HEK293 (cell line): ENCODE measurements around the gene AAR2.

Experiments used
- CTCF ChIA-PET: fragments of 350-600 bp; formaldehyde crosslinking; extraction: SDS; loops from one replicate; lab custom pipeline; 2021; ENCODE audit warnings: antibody characterized with exemption; lab: Yijun Ruan, JAX
- POLR2A ChIA-PET: fragments of 300-600 bp; formaldehyde crosslinking; extraction: SDS; loops from one replicate; lab custom pipeline; 2020; ENCODE audit warnings: antibody characterized with exemption, inconsistent platforms; lab: Yijun Ruan, JAX
- H3K27ac ChIP-seq: fragments of 200-500 bp; sonication (Bioruptor generic); 2 replicates; pipeline ENCODE4 v1.5.1; 2014; ENCODE audit warnings: low read depth, low read length, control low read depth, inconsistent platforms; ENCODE audit errors: extremely low read depth
- H3K36me3 ChIP-seq, 2 experiments: fragments of 200-500 bp in 1 of 2; sonication (Bioruptor generic) in 1 of 2; 1 replicate in 1 of 2; 2 replicates in 1 of 2; pipeline ENCODE4 v1.5.1; 2014 to 2017; ENCODE audit warnings: inconsistent platforms in 2 of 2, low read length in 2 of 2; ENCODE audit not compliant: control insufficient read depth in 2 of 2, insufficient read depth in 1 of 2
- H3K4me1 ChIP-seq: fragments of 200-500 bp; sonication (Bioruptor generic); 2 replicates; pipeline ENCODE4 v1.5.1; 2014; ENCODE audit warnings: mild to moderate bottlenecking, low read length, inconsistent platforms; ENCODE audit not compliant: control insufficient read depth, insufficient read depth
- H3K4me3 ChIP-seq: 2 replicates; pipeline ENCODE4 v1.5.1; 2011; ENCODE audit warnings: low read depth, mild to moderate bottlenecking, control low read depth, low read length, moderate library complexity
- H3K9me3 ChIP-seq: fragments of 200-500 bp; sonication (Bioruptor generic); 2 replicates; pipeline ENCODE4 v1.5.1; 2014; ENCODE audit warnings: low read depth, low read length, inconsistent platforms; ENCODE audit not compliant: control insufficient read depth, insufficient read depth
- BCL11B ChIP-seq: fragments of 450-650 bp; formaldehyde crosslinking; IDR thresholded peaks from 2 replicates; pipeline ENCODE4 v1.5.1; 2016; ENCODE audit warnings: low read depth, missing biosample characterization, missing genetic modification characterization
- EGR2 ChIP-seq: fragments of 450-650 bp; formaldehyde crosslinking; IDR thresholded peaks from 2 replicates; pipeline ENCODE4 v1.5.1; 2016; ENCODE audit warnings: low read depth, missing biosample characterization, missing genetic modification characterization
- FEZF1 ChIP-seq: fragments of 450-650 bp; formaldehyde crosslinking; IDR thresholded peaks from 2 replicates; pipeline ENCODE4 v1.5.1; 2016; ENCODE audit warnings: missing biosample characterization, missing genetic modification characterization
- GLIS1 ChIP-seq: fragments of 450-650 bp; formaldehyde crosslinking; IDR thresholded peaks from 2 replicates; pipeline ENCODE4 v1.5.1; 2016; ENCODE audit warnings: missing biosample characterization, missing genetic modification characterization
- HOXD13 ChIP-seq: sonication (generic); formaldehyde crosslinking; IDR thresholded peaks from 2 replicates; pipeline ENCODE4 v1.8.0; 2022; ENCODE audit warnings: missing genetic modification reagents, borderline replicate concordance
- OSR2 ChIP-seq: fragments of 450-650 bp; formaldehyde crosslinking; IDR thresholded peaks from 2 replicates; pipeline ENCODE4 v1.5.1; 2016; ENCODE audit warnings: missing biosample characterization, missing genetic modification characterization
- ZBTB8A ChIP-seq: fragments of 450-650 bp; formaldehyde crosslinking; IDR thresholded peaks from 2 replicates; pipeline ENCODE4 v1.5.1; 2016; ENCODE audit warnings: missing biosample characterization, missing genetic modification characterization
- ZNF214 ChIP-seq: fragments of 450-650 bp; formaldehyde crosslinking; IDR thresholded peaks from 2 replicates; pipeline ENCODE4 v1.5.1; 2017; ENCODE audit warnings: missing biosample characterization, mild to moderate bottlenecking, missing genetic modification characterization, borderline replicate concordance
- ZNF248 ChIP-seq: fragments of 450-650 bp; formaldehyde crosslinking; IDR thresholded peaks from 2 replicates; pipeline ENCODE4 v1.5.1; 2017; ENCODE audit warnings: missing biosample characterization, missing genetic modification characterization
- ZNF292 ChIP-seq: fragments of 450-650 bp; formaldehyde crosslinking; IDR thresholded peaks from 2 replicates; pipeline ENCODE4 v1.5.1; 2016; ENCODE audit warnings: low read depth, missing biosample characterization, missing genetic modification characterization, borderline replicate concordance
- ZNF501 ChIP-seq: fragments of 450-650 bp; formaldehyde crosslinking; IDR thresholded peaks from 2 replicates; pipeline ENCODE4 v1.5.1; 2016; ENCODE audit warnings: missing biosample characterization, missing genetic modification characterization
- ZNF510 ChIP-seq: fragments of 450-650 bp; formaldehyde crosslinking; IDR thresholded peaks from 2 replicates; pipeline ENCODE4 v1.5.1; 2018; ENCODE audit warnings: mild to moderate bottlenecking, missing genetic modification characterization, missing biosample characterization; ENCODE audit not compliant: insufficient replicate concordance
- TF ChIP-seq, protein P1 (sequence below): fragments of 450-650 bp; formaldehyde crosslinking; IDR thresholded peaks from 2 replicates; pipeline ENCODE4 v1.5.1; 2017; ENCODE audit warnings: missing biosample characterization, missing genetic modification characterization
- TF ChIP-seq, protein P2 (sequence below): fragments of 450-650 bp; formaldehyde crosslinking; IDR thresholded peaks from 2 replicates; pipeline ENCODE4 v1.5.1; 2016; ENCODE audit warnings: missing biosample characterization, missing genetic modification characterization
- TF ChIP-seq, protein P3 (sequence below): fragments of 450-650 bp; formaldehyde crosslinking; IDR thresholded peaks from 2 replicates; pipeline ENCODE4 v1.5.1; 2016; ENCODE audit warnings: missing biosample characterization, missing genetic modification characterization, borderline replicate concordance
- TF ChIP-seq, protein P4 (sequence below): fragments of 450-650 bp; formaldehyde crosslinking; IDR thresholded peaks from 2 replicates; pipeline ENCODE4 v1.5.1; 2016; ENCODE audit warnings: missing biosample characterization, missing genetic modification characterization
- TF ChIP-seq, protein P5 (sequence below): fragments of 450-650 bp; IDR thresholded peaks from 2 replicates; pipeline ENCODE4 v1.5.1; 2018; ENCODE audit warnings: missing biosample characterization, mild to moderate bottlenecking, missing genetic modification characterization
- TF ChIP-seq, protein P6 (sequence below): fragments of 450-650 bp; formaldehyde crosslinking; IDR thresholded peaks from 2 replicates; pipeline ENCODE4 v1.5.1; 2016; ENCODE audit warnings: missing biosample characterization, missing genetic modification characterization

The AAR2 gene

DNA sequence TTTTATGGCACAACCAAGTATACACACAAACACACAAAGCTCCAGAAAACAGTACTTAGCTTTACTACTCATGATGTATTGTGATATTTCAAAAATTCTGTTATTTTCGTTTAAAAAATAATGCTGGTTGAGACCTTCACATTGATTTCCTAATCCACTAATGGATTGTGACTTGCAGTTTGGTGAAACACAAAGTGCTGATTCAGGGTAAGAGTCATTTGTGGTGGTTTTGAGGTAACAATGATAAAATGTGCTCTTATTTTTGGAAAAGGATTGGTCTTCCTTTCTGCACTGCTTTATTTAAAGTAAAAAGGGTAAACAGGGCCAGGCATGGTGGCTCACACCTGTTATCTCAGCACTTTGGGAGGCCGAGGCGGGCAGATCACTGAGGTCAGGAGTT, 1.9 kb downstream of the AAR2 start:
- Histone ChIP-seq H3K36me3 (peaks cover 21 to 52% of the 10 kb centered on the region in 2 experiments), H3K27ac (no peak overlapping the region), H3K9me3 (no peaks in the 10 kb centered on the region), H3K4me1 (no peaks in the 10 kb centered on the region), H3K4me3 (no peak overlapping the region)
- no peak for TF ChIP-seq EGR2
- TF ChIP-seq HOXD13 (CRISPR knock-in tag) = no peak
- TF ChIP-seq FEZF1 (tag by site-specific recombination) = no peak
- TF ChIP-seq, protein P1, sequence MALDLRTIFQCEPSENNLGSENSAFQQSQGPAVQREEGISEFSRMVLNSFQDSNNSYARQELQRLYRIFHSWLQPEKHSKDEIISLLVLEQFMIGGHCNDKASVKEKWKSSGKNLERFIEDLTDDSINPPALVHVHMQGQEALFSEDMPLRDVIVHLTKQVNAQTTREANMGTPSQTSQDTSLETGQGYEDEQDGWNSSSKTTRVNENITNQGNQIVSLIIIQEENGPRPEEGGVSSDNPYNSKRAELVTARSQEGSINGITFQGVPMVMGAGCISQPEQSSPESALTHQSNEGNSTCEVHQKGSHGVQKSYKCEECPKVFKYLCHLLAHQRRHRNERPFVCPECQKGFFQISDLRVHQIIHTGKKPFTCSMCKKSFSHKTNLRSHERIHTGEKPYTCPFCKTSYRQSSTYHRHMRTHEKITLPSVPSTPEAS (tag by site-specific recombination) = no peak
- TF ChIP-seq ZNF214 (tag by site-specific recombination) = no peak
- no peak for TF ChIP-seq OSR2
- TF ChIP-seq BCL11B (tag by site-specific recombination) = no peak
- TF ChIP-seq, protein P2, sequence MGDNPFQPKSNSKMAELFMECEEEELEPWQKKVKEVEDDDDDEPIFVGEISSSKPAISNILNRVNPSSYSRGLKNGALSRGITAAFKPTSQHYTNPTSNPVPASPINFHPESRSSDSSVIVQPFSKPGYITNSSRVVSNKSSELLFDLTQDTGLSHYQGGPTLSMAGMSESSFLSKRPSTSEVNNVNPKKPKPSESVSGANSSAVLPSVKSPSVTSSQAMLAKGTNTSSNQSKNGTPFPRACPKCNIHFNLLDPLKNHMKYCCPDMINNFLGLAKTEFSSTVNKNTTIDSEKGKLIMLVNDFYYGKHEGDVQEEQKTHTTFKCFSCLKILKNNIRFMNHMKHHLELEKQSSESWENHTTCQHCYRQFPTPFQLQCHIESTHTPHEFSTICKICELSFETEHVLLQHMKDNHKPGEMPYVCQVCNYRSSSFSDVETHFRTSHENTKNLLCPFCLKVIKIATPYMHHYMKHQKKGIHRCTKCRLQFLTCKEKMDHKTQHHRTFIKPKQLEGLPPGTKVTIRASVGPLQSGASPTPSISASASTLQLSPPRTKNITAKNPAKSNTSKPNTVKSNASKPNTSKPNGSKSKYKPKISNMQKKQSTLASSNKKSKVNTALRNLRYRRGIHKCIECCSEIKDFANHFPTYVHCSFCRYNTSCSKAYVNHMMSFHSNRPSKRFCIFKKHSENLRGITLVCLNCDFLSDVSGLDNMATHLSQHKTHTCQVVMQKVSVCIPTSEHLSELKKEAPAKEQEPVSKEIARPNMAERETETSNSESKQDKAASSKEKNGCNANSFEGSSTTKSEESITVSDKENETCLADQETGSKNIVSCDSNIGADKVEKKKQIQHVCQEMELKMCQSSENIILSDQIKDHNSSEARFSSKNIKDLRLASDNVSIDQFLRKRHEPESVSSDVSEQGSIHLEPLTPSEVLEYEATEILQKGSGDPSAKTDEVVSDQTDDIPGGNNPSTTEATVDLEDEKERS (tag by site-specific recombination) = no peak
- TF ChIP-seq, protein P3, sequence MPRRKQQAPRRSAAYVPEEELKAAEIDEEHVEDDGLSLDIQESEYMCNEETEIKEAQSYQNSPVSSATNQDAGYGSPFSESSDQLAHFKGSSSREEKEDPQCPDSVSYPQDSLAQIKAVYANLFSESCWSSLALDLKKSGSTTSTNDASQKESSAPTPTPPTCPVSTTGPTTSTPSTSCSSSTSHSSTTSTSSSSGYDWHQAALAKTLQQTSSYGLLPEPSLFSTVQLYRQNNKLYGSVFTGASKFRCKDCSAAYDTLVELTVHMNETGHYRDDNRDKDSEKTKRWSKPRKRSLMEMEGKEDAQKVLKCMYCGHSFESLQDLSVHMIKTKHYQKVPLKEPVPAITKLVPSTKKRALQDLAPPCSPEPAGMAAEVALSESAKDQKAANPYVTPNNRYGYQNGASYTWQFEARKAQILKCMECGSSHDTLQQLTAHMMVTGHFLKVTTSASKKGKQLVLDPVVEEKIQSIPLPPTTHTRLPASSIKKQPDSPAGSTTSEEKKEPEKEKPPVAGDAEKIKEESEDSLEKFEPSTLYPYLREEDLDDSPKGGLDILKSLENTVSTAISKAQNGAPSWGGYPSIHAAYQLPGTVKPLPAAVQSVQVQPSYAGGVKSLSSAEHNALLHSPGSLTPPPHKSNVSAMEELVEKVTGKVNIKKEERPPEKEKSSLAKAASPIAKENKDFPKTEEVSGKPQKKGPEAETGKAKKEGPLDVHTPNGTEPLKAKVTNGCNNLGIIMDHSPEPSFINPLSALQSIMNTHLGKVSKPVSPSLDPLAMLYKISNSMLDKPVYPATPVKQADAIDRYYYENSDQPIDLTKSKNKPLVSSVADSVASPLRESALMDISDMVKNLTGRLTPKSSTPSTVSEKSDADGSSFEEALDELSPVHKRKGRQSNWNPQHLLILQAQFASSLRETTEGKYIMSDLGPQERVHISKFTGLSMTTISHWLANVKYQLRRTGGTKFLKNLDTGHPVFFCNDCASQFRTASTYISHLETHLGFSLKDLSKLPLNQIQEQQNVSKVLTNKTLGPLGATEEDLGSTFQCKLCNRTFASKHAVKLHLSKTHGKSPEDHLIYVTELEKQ = no peak
- TF ChIP-seq, protein P4, sequence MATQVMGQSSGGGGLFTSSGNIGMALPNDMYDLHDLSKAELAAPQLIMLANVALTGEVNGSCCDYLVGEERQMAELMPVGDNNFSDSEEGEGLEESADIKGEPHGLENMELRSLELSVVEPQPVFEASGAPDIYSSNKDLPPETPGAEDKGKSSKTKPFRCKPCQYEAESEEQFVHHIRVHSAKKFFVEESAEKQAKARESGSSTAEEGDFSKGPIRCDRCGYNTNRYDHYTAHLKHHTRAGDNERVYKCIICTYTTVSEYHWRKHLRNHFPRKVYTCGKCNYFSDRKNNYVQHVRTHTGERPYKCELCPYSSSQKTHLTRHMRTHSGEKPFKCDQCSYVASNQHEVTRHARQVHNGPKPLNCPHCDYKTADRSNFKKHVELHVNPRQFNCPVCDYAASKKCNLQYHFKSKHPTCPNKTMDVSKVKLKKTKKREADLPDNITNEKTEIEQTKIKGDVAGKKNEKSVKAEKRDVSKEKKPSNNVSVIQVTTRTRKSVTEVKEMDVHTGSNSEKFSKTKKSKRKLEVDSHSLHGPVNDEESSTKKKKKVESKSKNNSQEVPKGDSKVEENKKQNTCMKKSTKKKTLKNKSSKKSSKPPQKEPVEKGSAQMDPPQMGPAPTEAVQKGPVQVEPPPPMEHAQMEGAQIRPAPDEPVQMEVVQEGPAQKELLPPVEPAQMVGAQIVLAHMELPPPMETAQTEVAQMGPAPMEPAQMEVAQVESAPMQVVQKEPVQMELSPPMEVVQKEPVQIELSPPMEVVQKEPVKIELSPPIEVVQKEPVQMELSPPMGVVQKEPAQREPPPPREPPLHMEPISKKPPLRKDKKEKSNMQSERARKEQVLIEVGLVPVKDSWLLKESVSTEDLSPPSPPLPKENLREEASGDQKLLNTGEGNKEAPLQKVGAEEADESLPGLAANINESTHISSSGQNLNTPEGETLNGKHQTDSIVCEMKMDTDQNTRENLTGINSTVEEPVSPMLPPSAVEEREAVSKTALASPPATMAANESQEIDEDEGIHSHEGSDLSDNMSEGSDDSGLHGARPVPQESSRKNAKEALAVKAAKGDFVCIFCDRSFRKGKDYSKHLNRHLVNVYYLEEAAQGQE = no peak
- TF ChIP-seq ZNF248 (tag by site-specific recombination) = no peak
- no peak for TF ChIP-seq ZNF292
- TF ChIP-seq, protein P5, sequence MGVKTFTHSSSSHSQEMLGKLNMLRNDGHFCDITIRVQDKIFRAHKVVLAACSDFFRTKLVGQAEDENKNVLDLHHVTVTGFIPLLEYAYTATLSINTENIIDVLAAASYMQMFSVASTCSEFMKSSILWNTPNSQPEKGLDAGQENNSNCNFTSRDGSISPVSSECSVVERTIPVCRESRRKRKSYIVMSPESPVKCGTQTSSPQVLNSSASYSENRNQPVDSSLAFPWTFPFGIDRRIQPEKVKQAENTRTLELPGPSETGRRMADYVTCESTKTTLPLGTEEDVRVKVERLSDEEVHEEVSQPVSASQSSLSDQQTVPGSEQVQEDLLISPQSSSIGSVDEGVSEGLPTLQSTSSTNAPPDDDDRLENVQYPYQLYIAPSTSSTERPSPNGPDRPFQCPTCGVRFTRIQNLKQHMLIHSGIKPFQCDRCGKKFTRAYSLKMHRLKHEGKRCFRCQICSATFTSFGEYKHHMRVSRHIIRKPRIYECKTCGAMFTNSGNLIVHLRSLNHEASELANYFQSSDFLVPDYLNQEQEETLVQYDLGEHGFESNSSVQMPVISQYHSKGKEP = no peak
- TF ChIP-seq, protein P6, sequence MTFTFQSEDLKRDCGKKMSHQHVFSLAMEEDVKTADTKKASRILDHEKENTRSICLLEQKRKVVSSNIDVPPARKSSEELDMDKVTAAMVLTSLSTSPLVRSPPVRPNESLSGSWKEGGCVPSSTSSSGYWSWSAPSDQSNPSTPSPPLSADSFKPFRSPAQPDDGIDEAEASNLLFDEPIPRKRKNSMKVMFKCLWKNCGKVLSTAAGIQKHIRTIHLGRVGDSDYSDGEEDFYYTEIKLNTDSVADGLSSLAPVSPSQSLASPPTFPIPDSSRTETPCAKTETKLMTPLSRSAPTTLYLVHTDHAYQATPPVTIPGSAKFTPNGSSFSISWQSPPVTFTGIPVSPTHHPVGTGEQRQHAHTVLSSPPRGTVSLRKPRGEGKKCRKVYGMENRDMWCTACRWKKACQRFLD (tag by site-specific recombination) = no peak
- TF ChIP-seq ZBTB8A = no peak
- no peak for TF ChIP-seq GLIS1 (tag by site-specific recombination)
- no peak for TF ChIP-seq ZNF510
- no peak for TF ChIP-seq ZNF501 (tag by site-specific recombination)
- POLR2A ChIA-PET = interaction anchor here (1.6 kb wide), 1 partner anchor 12 kb away, joined by 4 read pairs; no protein-coding TSS in a partner anchor
- CTCF ChIA-PET = interaction anchor here (1.0 to 2.6 kb wide), 4 partner anchors 35 to 201 kb away, joined by 3 to 9 read pairs (median 8); no protein-coding TSS in a partner anchor
